Mesothelial cell of epicardium (in vitro differentiated cells): Measurements from ENCODE around the gene PPP2R2B. TPM values are rescaled to one million over a fixed set of nuclear protein-coding genes. Genes with fewer than 3 reads are reported as not detected.

Source experiments
- DNase-seq, 2 experiments: peaks; one replicate each; pipeline ENCODE4 v3.0.0; 2021; ENCODE audit warnings: low spot score in 2 of 2; ENCODE audit not compliant: unreplicated experiment in 2 of 2
- H3K27ac Mint-ChIP-seq: 2 replicates; pipeline ENCODE4 v1.8.0; 2021; ENCODE audit warnings: mixed read lengths
- H3K27me3 Mint-ChIP-seq: 2 replicates; pipeline ENCODE4 v1.8.0; 2021; ENCODE audit warnings: low read depth, mixed read lengths
- H3K36me3 Mint-ChIP-seq: 2 replicates; pipeline ENCODE4 v1.8.0; 2021; ENCODE audit warnings: mixed read lengths
- H3K4me1 Mint-ChIP-seq: 2 replicates; pipeline ENCODE4 v1.8.0; 2021; ENCODE audit warnings: mixed read lengths
- H3K4me3 Mint-ChIP-seq: 2 replicates; pipeline ENCODE4 v1.8.0; 2021; ENCODE audit warnings: mild to moderate bottlenecking, moderate library complexity, mixed read lengths
- H3K9me3 Mint-ChIP-seq: 2 replicates; pipeline ENCODE4 v1.8.0; 2021; ENCODE audit warnings: mixed read lengths
- total RNA-seq: library from RNA; stranded (reverse); gene quantifications from 3 replicates; pipeline ENCODE4 v1.2.1, GENCODE V29; 2021
- TF ChIP-seq, protein P1 (sequence below): fragments of 200-600 bp; sonication (generic); IDR thresholded peaks from one replicate; pipeline ENCODE4 v1.5.0; 2021; ENCODE audit warnings: antibody characterized with exemption; ENCODE audit not compliant: unreplicated experiment

Gene PPP2R2B
- total RNA-seq, 1 donor from 2014 or later: 18.2 TPM

DNA sequence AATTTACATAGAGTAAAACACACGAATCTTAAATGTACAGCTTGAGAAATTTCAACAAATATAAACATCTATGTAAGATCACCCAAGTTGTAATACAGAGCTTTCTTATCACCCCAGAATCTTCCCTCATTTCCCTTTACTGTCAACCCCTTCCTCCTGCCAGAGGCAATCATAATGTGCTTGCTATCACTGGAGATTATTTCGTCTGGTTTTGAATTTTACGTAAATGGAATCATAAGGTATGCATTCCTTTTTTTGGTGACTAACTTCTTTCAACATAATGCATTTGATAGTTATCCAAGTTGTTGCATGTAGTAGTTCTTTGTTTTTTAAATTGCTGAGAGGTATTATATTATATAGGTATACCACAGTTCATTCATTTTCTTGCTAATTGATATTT, 325.1 kb downstream of the PPP2R2B start:
- DNase-seq: no peak
- TF ChIP-seq, protein P1, sequence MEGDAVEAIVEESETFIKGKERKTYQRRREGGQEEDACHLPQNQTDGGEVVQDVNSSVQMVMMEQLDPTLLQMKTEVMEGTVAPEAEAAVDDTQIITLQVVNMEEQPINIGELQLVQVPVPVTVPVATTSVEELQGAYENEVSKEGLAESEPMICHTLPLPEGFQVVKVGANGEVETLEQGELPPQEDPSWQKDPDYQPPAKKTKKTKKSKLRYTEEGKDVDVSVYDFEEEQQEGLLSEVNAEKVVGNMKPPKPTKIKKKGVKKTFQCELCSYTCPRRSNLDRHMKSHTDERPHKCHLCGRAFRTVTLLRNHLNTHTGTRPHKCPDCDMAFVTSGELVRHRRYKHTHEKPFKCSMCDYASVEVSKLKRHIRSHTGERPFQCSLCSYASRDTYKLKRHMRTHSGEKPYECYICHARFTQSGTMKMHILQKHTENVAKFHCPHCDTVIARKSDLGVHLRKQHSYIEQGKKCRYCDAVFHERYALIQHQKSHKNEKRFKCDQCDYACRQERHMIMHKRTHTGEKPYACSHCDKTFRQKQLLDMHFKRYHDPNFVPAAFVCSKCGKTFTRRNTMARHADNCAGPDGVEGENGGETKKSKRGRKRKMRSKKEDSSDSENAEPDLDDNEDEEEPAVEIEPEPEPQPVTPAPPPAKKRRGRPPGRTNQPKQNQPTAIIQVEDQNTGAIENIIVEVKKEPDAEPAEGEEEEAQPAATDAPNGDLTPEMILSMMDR: no peak
- no peaks in the 10 kb centered on the region for H3K4me1 Mint-ChIP-seq
- no peak overlapping the region for H3K4me3 Mint-ChIP-seq
- H3K36me3 Mint-ChIP-seq: peaks cover 2% of the 10 kb centered on the region
- H3K27me3 Mint-ChIP-seq: no peaks in the 10 kb centered on the region
- H3K27ac Mint-ChIP-seq: no peak overlapping the region
- H3K9me3 Mint-ChIP-seq: peaks cover 14% of the 10 kb centered on the region

DNA sequence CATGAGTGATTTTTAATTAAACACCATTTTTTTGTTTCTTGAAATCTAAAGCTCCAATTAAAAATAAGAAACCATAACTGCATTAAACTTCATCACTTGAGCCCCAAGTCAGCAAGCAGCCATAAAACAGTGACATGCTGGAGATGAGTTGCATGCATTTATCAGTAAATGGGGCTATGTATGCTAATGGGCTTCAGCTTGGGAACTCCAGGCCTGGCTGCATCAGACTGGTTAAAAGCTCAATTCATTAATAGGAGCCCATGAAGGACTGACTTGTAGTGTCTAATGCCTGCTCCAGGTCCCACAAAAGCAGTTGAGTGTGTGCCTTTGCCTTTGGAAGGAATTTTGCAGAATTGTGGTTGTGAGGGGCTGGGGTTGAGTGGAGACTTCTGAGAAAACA, 328.9 kb downstream of the PPP2R2B start:
- H3K27ac Mint-ChIP-seq: no peak overlapping the region
- H3K4me3 Mint-ChIP-seq: no peak overlapping the region
- H3K9me3 Mint-ChIP-seq: no peaks in the 10 kb centered on the region
- H3K36me3 Mint-ChIP-seq: no peaks in the 10 kb centered on the region
- H3K4me1 Mint-ChIP-seq: peaks cover 4% of the 10 kb centered on the region
- DNase-seq: no peak
- TF ChIP-seq, protein P1: no peak
- H3K27me3 Mint-ChIP-seq: no peaks in the 10 kb centered on the region

DNA sequence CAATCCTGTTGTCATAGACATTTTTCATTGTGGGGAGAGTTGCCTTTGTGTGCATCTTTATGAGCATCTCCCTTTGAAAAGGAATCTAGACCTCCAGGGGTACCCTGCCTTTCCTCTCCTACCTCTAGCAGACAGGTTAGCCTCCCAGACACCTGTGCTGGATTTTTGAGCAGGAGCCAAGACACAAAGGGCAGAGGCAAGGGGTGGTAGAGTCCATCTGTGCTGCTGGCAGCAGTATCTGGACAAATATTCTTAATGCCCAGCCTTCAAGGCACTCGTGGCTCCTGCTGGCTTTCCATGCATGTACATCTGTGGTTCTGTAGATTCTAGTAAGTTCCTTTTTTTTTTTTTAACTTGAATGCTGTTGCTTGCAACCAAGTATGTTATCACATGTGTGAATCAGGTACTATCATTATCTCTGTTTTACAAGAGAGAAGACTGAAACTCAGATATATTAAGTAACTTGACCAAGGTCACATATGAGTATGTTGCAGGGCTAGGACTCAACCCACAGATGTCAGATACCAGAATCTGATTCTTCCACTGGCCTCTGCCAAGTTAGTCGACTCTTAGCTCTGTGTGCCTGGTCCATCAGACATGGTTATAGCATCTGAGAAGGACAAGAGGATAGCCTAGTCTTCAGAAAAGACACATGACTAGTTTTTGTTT, 329.6 kb downstream of the PPP2R2B start:
- Mint-ChIP-seq H3K36me3 (no peaks in the 10 kb centered on the region), H3K27me3 (no peaks in the 10 kb centered on the region), H3K27ac (no peak overlapping the region), H3K9me3 (no peaks in the 10 kb centered on the region), H3K4me1 (peaks cover 4% of the 10 kb centered on the region), H3K4me3 (no peak overlapping the region)
- TF ChIP-seq, protein P1: no peak
- DNase-seq: no peak

DNA sequence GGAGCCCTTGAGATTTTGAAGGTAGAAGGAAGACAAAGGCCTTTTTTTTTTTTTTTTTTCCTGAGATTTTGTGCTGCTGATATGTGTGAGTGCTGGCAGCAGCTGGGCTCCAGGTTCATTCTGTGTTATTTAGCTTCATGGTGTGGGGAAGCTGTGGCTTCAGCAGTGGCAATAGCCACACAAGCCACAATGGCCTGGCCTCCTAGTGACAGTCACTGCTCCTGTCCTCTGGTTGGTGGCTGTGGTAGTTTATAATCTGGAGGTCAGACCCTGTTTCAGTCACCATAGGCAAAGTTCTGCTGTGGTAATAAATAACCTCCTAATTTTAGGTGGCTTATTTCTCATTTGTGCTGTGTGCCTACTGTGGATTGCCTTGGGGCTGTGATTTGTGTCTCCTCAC, 334.3 kb downstream of the PPP2R2B start:
- Mint-ChIP-seq H3K27ac (no peak overlapping the region), H3K4me3 (no peak overlapping the region), H3K9me3 (no peaks in the 10 kb centered on the region), H3K4me1 (peaks cover 8% of the 10 kb centered on the region), H3K27me3 (no peaks in the 10 kb centered on the region), H3K36me3 (no peaks in the 10 kb centered on the region)
- DNase-seq: no peak
- TF ChIP-seq, protein P1: no peak

DNA sequence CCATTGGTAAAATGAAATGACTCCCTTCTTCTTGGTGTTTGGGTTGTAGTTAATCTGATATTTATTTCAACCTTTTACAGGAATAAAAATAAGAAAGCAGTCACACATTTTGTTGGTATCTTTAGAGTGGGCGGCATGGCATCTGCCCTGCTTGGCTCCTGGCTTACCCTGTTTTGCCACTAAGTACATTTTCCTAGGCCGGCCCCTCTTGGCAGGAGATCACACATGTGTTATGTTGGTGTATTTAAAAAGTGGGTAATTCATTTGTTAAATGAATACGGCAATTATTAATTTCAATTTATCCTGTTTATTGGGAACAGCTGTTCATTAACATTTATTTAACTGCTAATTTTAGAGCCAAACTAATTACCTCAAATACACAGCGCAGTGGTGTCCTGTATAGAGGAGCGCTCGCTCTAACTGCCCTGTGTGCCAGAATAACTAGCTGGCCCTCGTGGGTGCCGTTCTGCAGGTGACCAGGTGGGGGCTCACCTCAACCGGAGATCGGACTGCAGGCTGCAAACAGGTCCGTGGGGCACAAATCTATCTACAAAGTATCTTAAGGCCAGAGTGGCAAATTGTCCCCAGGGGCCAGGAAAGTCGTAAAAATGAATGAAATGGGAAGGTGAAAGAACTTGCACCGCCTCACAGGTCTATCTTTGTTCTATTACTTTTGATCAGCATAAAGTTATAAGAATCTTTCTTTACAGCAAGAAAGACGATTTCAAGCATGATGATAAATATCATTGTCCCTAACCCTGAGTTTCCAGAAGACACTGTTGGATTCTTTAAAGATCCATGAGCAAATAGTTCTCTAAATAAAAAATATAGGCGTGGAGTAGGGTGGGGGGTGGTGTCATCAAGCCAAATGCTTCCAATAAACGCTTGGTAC, 336.4 kb downstream of the PPP2R2B start:
- no peaks in the 10 kb centered on the region for H3K36me3 Mint-ChIP-seq
- no peaks in the 10 kb centered on the region for H3K27me3 Mint-ChIP-seq
- H3K9me3 Mint-ChIP-seq: no peaks in the 10 kb centered on the region
- H3K4me1 Mint-ChIP-seq: peaks cover 4% of the 10 kb centered on the region
- no peak overlapping the region for H3K27ac Mint-ChIP-seq
- TF ChIP-seq, protein P1: peak; percentile 89
- peak; percentile 54 to 88 for DNase-seq
- no peak overlapping the region for H3K4me3 Mint-ChIP-seq
